ENCODE data around the gene PDZRN4.

The PDZRN4 gene

DNA sequence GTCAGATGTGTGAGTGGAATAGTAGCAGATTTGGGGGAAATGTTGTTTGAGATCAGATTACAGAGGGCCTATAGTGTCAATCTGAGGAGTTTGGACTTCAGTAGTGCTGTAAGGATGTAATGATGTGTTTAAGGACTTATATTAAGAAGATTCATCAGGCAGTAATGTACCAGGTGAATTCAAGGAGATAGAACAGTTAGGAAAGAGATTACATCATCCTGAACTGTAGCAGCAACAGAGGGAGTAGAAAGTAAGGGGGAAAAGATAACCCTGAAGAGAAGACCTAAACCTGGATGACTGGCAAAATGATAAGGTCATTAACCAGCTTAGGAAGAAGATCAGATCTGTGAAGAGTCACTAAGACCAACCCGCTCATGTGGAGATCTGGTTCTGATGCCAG lies 349.4 kb downstream of the PDZRN4 start:
- TF ChIP-seq TAF1 (IDR thresholded peaks at IDR 0.05; ENCODE audit: borderline replicate concordance, insufficient read depth, low read length), result no peak
- no peak for TF ChIP-seq SIN3A (IDR thresholded peaks at IDR 0.05; ENCODE audit: borderline replicate concordance, insufficient read depth, low read length)
- TF ChIP-seq FOXP2 (optimal IDR thresholded peaks at IDR 0.05; ENCODE audit: borderline replicate concordance, extremely low read depth, extremely low read length, insufficient read depth), result no peak
- TF ChIP-seq POLR2AphosphoS5 (IDR thresholded peaks at IDR 0.05; ENCODE audit: low read depth, low read length), result no peak
- TF ChIP-seq, protein P1, sequence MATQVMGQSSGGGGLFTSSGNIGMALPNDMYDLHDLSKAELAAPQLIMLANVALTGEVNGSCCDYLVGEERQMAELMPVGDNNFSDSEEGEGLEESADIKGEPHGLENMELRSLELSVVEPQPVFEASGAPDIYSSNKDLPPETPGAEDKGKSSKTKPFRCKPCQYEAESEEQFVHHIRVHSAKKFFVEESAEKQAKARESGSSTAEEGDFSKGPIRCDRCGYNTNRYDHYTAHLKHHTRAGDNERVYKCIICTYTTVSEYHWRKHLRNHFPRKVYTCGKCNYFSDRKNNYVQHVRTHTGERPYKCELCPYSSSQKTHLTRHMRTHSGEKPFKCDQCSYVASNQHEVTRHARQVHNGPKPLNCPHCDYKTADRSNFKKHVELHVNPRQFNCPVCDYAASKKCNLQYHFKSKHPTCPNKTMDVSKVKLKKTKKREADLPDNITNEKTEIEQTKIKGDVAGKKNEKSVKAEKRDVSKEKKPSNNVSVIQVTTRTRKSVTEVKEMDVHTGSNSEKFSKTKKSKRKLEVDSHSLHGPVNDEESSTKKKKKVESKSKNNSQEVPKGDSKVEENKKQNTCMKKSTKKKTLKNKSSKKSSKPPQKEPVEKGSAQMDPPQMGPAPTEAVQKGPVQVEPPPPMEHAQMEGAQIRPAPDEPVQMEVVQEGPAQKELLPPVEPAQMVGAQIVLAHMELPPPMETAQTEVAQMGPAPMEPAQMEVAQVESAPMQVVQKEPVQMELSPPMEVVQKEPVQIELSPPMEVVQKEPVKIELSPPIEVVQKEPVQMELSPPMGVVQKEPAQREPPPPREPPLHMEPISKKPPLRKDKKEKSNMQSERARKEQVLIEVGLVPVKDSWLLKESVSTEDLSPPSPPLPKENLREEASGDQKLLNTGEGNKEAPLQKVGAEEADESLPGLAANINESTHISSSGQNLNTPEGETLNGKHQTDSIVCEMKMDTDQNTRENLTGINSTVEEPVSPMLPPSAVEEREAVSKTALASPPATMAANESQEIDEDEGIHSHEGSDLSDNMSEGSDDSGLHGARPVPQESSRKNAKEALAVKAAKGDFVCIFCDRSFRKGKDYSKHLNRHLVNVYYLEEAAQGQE (IDR thresholded peaks at IDR 0.05; ENCODE audit: insufficient read depth in 1 of 2, low read depth in 2 of 2, low read length in 2 of 2), result no peak

GRCh38 chr12:41545761-41546160 lies 357.6 kb downstream of the PDZRN4 start:
- TF ChIP-seq SIN3A (IDR thresholded peaks at IDR 0.05; ENCODE audit: borderline replicate concordance, insufficient read depth, low read length) (no peak), POLR2AphosphoS5 (IDR thresholded peaks at IDR 0.05; ENCODE audit: low read depth, low read length) (no peak), FOXP2 (optimal IDR thresholded peaks at IDR 0.05; ENCODE audit: borderline replicate concordance, extremely low read depth, extremely low read length, insufficient read depth) (no peak), TAF1 (IDR thresholded peaks at IDR 0.05; ENCODE audit: borderline replicate concordance, insufficient read depth, low read length) (no peak)
- TF ChIP-seq, protein P1 (IDR thresholded peaks at IDR 0.05; ENCODE audit: insufficient read depth in 1 of 2, low read depth in 2 of 2, low read length in 2 of 2), result no peak

- TF ChIP-seq SIN3A (IDR thresholded peaks at IDR 0.05; ENCODE audit: borderline replicate concordance, insufficient read depth, low read length), result no peak
- no peak for TF ChIP-seq TAF1 (IDR thresholded peaks at IDR 0.05; ENCODE audit: borderline replicate concordance, insufficient read depth, low read length)
- no peak for TF ChIP-seq FOXP2 (optimal IDR thresholded peaks at IDR 0.05; ENCODE audit: borderline replicate concordance, extremely low read depth, extremely low read length, insufficient read depth)
- no peak for TF ChIP-seq POLR2AphosphoS5 (IDR thresholded peaks at IDR 0.05; ENCODE audit: low read depth, low read length)
- TF ChIP-seq, protein P1 (IDR thresholded peaks at IDR 0.05; ENCODE audit: insufficient read depth in 1 of 2, low read depth in 2 of 2, low read length in 2 of 2), result no peak
These were observed 360.8 kb downstream of the PDZRN4 start for GRCh38 chr12:41548926-41549325.

DNA sequence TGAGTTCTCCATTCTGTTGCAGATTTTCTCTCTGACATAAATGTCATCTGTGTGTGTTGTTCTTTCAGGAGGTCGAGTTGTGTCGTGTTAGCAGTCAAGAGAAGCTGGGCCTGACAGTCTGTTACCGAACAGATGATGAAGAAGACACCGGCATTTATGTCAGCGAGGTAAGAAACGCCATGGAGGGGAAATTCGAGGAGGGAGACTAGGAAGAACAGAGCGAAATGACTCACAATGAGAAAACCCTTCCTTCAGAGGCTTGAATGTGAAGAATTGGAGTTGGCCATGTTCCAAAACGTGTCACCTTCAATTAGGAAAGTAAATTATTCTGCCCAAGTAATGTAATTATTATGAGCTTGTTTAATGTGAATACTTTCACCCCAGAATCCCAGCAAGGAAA lies 364.5 kb downstream of the PDZRN4 start:
- TF ChIP-seq FOXP2 (optimal IDR thresholded peaks at IDR 0.05; ENCODE audit: borderline replicate concordance, extremely low read depth, extremely low read length, insufficient read depth) (no peak), TAF1 (IDR thresholded peaks at IDR 0.05; ENCODE audit: borderline replicate concordance, insufficient read depth, low read length) (no peak), SIN3A (IDR thresholded peaks at IDR 0.05; ENCODE audit: borderline replicate concordance, insufficient read depth, low read length) (no peak), POLR2AphosphoS5 (IDR thresholded peaks at IDR 0.05; ENCODE audit: low read depth, low read length) (no peak)
- TF ChIP-seq, protein P1 (IDR thresholded peaks at IDR 0.05; ENCODE audit: insufficient read depth in 1 of 2, low read depth in 2 of 2, low read length in 2 of 2), result no peak

DNA sequence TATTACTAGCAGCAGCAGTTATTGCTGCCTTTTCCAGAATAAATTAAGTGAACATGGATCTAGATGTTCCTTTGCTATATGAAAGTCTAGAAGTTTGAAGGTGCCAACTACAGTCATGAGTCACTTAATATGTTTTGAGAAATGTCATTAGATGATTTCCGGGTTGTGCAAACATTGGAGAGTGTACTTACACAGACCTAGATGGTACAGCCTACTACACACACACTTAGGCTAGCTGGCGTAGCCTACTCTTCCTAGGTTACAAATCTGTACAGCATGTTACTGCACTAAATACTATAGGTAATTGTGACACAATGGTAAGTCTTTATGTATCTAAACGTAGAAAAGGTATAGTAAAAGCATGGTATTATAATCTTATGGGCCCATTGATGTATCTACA lies 368.1 kb downstream of the PDZRN4 start:
- TF ChIP-seq SIN3A (IDR thresholded peaks at IDR 0.05; ENCODE audit: borderline replicate concordance, insufficient read depth, low read length), result no peak
- TF ChIP-seq, protein P1 (IDR thresholded peaks at IDR 0.05; ENCODE audit: insufficient read depth in 1 of 2, low read depth in 2 of 2, low read length in 2 of 2), result no peak
- no peak for TF ChIP-seq FOXP2 (optimal IDR thresholded peaks at IDR 0.05; ENCODE audit: borderline replicate concordance, extremely low read depth, extremely low read length, insufficient read depth)
- no peak for TF ChIP-seq POLR2AphosphoS5 (IDR thresholded peaks at IDR 0.05; ENCODE audit: low read depth, low read length)
- TF ChIP-seq TAF1 (IDR thresholded peaks at IDR 0.05; ENCODE audit: borderline replicate concordance, insufficient read depth, low read length), result no peak

All from PFSK-1 (cell line).